GM11168 (cell line): ENCODE data around the gene RNF115.
"Not testable (repeated sequence)": the region's sequence is repeated elsewhere in the genome, so short reads cannot be mapped to it uniquely, and the experiment has no call there.

Experiments used
- in situ Hi-C: fragments of 300-500 bp; cut with MboI; formaldehyde crosslinking; loops from one replicate; pipeline ENCODE4 v1.12.0; 2022; ENCODE audit warnings: low sequenced_read_pairs; ENCODE audit not compliant: unreplicated experiment

Gene RNF115

DNA sequence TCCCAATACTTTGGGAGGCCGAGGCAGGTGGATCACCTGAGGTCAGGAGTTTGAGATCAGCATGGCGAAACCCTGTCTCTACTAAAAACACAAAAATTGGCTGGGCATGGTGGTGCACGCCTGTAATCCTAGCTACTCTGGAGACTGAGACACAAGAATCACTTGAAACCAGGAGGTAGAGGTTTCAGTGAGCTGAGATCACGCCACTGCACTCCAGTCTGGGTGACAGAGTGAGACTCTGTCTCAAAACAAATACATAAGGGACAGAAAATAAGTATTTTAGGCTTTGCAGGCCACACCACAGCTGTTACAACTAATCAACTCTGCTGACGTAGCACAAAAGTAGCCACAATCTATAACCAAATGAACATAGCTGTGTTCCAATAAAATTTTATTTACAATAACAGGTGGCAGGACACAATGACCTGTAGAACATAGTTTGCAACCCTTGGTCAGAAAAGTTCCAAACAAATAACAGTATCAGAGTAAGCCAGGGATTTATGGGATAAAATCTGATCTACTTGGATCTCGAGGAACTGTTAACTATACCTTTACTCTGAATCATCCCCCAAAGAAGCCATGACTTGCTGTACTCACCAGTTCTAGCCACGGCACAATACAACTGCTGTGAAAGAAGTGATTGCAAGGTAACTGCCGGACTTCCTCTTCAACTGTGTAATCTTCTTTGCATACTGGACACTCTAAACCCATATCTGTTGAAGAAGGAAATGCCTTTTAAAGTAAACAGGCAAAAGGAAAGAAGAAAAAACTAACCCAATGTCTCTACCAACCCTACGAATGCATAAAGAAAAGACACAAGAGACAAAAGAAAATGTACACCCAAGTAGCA lies 76.3 kb downstream of the RNF115 start:
- in situ Hi-C loops, result no loop called here

- in situ Hi-C loops, result no loop called here
Measured at GRCh38 chr1:145740269-145740668, 83.6 kb downstream of the RNF115 start.

DNA sequence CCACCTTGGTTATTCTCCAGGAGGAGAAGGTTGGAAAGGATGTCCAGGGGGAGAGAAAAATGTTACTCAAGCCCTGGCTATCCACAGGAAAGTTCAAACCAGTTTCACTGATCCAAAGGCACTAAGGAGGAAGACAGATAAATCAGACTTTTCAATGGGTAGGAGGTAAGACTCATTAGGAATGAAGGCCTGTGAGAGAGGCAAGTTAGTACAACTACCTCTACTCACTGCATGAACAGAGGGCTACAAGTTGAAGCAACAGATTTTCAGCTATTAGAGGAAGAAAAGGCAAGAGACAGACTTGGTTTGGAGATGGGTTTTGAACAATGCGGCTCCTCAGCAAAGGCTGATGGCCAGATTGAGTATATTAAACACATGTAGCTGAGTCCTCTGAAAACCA lies 87.7 kb downstream of the RNF115 start:
- in situ Hi-C loops, result no loop called here

GRCh38 chr1:145730900-145731299 lies 93.0 kb downstream of the RNF115 start:
- in situ Hi-C loops, result no loop called here

DNA sequence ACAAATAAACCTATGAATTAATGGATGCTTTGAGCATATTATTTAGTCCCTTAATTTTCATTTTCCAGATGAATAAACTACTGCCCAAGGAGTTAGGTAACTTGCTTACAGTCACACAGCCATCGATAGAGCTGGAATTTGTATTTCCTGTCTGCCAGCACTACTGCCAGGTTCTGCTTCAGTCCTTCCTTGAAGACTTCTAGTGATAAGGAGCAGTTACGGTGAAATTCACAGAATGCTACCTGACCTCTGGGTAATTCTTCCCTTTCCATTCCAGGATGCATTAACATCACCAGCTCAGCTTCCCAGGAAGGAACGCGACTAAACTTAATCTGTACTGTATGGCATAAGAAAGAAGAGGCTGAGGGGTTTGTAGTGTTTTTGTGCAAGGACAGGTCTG lies 93.4 kb downstream of the RNF115 start:
- in situ Hi-C loops, result no loop called here

GRCh38 chr1:145729666-145730436 lies 94.0 kb downstream of the RNF115 start:
- in situ Hi-C loops, result loop anchor here (10.0 kb wide), 1 partner anchor 135 kb away; no protein-coding TSS in a partner anchor

GRCh38 chr1:145729196-145729595 lies 94.7 kb downstream of the RNF115 start:
- in situ Hi-C loops, result loop anchor here (10.0 kb wide), 1 partner anchor 134 kb away; no protein-coding TSS in a partner anchor

- in situ Hi-C loops, result loop anchor here (10.0 kb wide), 1 partner anchor 131 kb away; no protein-coding TSS in a partner anchor
Measured at GRCh38 chr1:145726193-145726592, 97.7 kb downstream of the RNF115 start.

DNA sequence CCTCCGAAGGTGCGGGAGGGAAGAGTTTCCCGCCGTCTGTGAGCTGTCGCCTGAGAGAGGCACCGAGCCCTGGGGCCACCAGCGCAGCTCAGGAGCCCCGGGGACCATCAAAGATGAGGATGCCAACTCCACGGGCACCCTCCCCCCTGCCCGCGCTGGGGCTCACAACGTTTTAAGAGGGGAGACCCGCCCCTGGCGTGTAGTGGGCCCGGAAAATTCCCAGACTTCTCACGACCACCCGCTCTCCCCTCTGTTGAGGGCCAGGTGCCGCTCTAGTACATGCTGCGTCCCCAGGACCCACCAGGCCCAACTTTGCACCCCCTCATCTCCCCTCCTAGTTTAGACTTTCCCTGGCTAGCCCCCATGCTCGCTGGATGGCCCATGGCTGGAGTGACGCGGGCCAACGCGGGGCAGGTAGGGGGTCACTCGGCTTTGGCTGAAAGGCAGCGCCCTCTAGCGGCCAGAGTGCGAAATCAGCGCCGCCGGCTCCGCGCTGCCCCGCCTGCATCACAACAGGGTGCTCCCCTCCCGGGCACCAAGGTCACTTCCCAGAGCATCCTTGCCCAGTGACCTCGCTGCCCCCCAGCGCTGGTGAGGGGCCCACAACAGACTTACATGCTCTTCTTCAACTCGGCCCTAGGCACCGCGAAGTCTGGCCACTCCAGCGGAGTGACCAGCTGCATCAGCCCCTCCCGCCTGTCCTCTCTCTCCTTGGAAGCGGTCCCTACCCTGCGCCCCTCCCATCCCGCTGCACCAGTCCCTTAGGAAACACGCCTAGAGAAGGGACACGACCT lies 102.8 kb downstream of the RNF115 start:
- in situ Hi-C loops, result loop anchor here (10.0 kb wide), 1 partner anchor 126 kb away; no protein-coding TSS in a partner anchor

DNA sequence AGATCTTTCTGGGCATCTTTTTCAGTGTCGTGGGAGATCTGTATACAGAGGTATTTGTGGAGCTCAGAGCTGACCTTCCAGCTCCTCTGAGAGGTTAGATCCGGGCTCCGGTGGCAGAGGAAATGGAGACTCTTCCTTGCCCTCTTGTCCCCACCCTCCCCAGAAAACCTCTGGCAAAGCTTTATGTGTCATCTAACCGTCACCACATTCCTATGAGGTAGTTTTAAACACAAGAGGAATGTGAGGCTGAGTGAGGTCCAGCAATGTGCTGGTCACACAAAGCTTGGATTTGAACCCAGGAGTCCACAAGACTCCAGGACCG lies 103.4 kb downstream of the RNF115 start:
- in situ Hi-C loops, result loop anchor here (10.0 kb wide), 1 partner anchor 126 kb away; no protein-coding TSS in a partner anchor

DNA sequence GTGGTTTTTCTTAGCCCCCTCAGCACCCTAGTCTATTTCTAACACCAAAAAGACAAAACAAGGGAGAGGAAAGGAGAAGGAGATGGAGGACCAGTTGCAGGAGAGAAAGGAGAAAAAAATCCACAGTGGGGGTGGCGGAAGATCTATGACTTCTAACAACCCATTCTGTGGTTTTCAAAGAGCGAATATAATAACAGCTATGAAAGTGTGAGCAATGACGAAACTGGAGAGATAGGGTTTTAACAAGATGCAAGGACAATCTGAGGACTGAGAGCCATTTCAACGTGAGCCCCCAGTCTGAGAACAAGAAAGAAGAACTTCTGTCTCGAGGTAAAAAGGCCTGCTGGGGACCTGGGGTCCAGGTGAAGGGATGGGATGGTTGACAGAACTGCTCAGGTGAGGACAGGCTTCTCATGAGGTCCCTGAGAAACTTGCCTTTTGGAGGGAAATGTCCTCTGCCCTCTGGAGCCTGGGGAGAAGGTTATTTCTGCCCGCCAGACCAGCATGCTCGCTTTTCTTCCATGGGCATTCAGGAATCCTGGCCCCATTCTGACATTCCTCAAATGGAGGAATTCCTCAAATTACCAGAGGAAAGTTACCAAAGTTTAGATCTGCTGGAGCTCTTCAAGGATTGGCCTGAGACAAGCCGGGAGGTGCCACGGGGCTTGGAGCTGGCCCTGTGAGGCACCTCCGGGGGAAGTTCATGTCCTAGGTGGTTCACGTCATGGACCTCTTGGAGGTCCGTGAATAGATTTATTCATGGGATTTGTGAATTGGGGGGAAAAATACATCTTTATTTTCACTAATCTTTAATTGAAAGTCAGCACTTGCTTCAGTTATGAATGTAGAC lies 104.4 kb downstream of the RNF115 start, which contains the start of gene CD160:
Gene CD160 (plus strand): TSS at position 270 of the 850 bp plus-strand sequence. CDS start 8,829 bp downstream, outside the sequence.
- in situ Hi-C loops, result loop anchor here (10.0 kb wide), 1 partner anchor 125 kb away; no protein-coding TSS in a partner anchor

- in situ Hi-C loops, result not testable (repeated sequence)
Measured at GRCh38 chr1:145718465-145718864, 105.4 kb downstream of the RNF115 start.

DNA sequence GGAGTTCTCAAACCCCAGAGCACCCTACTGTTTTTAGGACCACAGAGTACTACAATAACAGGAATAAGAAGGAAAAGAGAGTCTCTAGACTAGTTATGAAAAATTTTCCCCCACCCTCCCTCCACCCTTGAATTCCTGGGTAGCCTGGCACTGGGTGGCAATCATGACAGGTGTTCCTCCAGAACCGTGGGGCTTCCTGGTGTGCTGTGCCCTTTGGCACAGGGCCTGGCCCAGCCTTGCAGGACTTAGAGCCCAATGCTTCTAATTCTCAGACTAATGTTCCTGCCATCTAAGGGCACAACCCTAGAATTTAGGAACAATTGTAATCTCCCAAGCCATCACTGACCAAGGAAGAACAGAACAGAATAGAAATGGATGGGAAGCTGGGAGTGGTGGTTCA lies 106.1 kb downstream of the RNF115 start:
- in situ Hi-C loops, result no loop called here

DNA sequence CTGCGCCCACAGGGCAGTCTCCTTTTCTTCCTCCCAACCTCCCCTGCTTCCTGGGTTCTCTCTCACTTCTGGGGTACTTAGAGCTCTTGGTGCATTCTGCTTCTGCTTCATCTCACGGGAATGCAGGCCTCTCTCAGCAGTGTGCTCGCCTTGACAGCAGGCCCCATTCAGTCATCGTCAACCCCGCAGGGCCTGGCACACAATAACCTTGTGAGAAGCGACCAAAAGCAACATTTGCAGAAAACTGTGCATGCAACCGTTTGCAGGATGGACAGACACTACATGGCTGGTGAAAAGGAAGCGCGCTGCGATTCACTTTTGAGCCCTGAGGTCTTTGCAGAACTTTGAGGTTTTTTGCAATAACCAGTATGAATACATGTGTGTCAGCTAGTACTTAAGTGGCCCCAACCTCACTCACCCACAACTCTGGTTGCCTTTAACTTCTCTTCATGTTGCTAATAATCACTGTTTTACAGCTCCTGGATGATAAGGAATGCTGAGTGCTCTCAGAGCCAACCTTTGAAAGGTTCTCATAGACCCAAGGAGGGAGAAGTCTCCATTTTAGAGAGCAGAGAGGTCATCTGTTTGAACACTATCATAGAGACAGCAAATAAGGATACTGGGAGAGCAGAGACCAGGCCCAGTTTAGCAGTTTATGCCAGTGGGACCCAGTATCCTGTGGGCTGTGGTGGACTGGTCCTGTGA lies 107.1 kb downstream of the RNF115 start:
- in situ Hi-C loops, result no loop called here

DNA sequence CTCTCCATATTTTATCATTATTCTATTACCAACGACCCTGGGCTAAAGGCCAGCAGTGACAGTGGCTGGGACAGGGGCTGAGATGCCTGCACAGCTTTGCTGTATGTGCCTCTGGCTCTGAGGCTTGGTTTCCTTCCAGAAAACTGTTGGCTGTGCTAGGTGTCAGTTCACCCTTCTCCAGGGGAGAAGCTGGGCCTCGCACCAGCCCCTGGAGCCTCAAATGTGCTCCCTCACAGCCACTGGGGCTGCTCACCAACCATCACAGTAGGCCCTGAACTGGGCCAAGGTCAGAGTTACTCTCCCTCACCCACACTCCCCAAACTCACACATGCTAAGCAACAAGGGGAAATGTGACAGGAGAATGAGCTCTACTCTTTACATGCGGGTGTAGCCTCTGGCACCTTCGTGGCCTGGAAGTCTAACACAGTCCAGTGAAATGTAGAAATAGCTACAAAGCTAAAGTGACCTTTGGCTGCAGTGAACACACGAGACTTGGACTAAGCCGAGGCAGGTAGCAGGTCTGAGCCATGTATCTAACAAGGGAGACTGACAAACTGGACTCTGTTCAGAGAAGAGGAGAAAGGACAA lies 109.3 kb downstream of the RNF115 start:
- in situ Hi-C loops, result no loop called here

DNA sequence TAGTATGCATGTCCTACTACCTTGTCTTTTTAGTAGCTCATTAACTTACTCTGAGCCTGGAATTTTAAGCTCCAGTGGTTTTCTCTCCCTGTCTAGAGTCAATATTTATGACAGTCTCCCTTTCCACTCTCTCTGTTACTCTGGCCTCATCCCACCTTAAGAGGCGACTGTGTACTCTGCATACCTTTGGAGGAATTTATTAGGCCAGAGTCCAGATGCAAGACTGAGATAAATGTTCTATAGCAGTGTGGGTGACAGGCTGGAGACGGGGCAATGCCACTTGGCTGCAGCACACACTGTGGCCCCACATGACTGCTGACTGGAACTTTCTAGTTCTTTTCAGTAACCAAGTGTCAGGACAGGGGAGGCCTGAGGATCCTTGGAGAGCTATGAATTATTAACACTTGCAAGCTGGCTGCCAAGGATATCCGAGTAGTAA lies 112.7 kb downstream of the RNF115 start:
- in situ Hi-C loops, result no loop called here

GRCh38 chr1:145710291-145711027 lies 113.4 kb downstream of the RNF115 start:
- in situ Hi-C loops, result no loop called here

DNA sequence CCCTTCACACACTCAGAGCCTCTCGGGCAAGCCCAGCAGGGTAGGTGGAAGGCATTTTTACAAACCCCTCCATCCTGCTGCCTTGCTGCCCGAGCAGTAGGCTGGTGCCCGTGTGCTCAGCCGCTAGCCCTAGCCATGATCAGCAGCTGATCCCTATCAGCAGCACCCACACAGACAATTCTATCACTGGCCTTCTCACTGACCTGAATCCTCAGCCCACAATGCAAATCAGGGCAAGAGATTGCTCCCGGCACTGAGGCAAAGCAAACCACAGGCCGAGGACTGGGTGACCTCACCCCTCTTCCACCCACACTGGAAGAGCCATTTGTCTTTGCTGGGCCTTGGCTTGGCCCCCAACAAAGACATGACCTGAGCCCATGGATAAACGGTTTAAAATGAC lies 115.8 kb downstream of the RNF115 start:
- in situ Hi-C loops, result no loop called here
